Endothelial cell of umbilical vein (primary cell): ENCODE results near the gene BNIP5. TPM values are rescaled to one million over a fixed set of nuclear protein-coding genes. Genes with fewer than 3 reads are reported as not detected.

ENCODE experiments used
- BruUV-seq: library from RNA; stranded (reverse); fragments of 400-500 nt; replicated peaks from 2 replicates; lab custom pipeline; 2021; lab: Mats Ljungman, UMichigan
- CTCF ChIA-PET: fragments of 300-600, 350-600 bp; sonication (Branson Sonifier 250); formaldehyde crosslinking; loops from one replicate; lab custom pipeline; 2021; ENCODE audit warnings: antibody characterized with exemption, inconsistent platforms; lab: Charles Lee
- POLR2A ChIA-PET: fragments of 300-600, 350-600 bp; sonication (Branson Sonifier 250); formaldehyde crosslinking; loops from one replicate; lab custom pipeline; 2021; ENCODE audit warnings: antibody characterized with exemption, inconsistent platforms; lab: Charles Lee
- DNase-seq: peaks from one replicate; pipeline ENCODE4 v3.0.0-alpha.2; 2011; ENCODE audit warnings: low read depth, low spot score
- FAIRE-seq: peaks from 2 replicates; lab custom pipeline; 2011; peaks lifted over from hg19 to GRCh38; lab: Jason Lieb, UNC
- H2AFZ ChIP-seq: 2 replicates; pipeline ENCODE4 v1.6.0; 2012; ENCODE audit warnings: low read depth, low read length, control low read depth, inconsistent platforms
- H3K27ac ChIP-seq: 2 replicates; pipeline ENCODE4 v1.5.1; 2011; ENCODE audit warnings: low read depth, mild to moderate bottlenecking, control low read depth, low read length, moderate library complexity; ENCODE audit not compliant: insufficient read depth
- H3K27me3 ChIP-seq, 2 experiments: 2 replicates each; pipeline versions ENCODE4 v1.6.0 to v1.6.1; 2011; ENCODE audit warnings: low read length in 2 of 2, mixed read lengths in 1 of 2; ENCODE audit not compliant: control insufficient read depth in 2 of 2, insufficient read depth in 2 of 2
- H3K36me3 ChIP-seq, 2 experiments: 2 replicates in 1 of 2; 3 replicates in 1 of 2; pipeline ENCODE4 v1.5.1; 2011; ENCODE audit warnings: low read length in 2 of 2, mild to moderate bottlenecking in 1 of 2, moderate library complexity in 1 of 2; ENCODE audit not compliant: control insufficient read depth in 2 of 2, insufficient read depth in 2 of 2; ENCODE audit errors: extremely low read depth in 1 of 2
- H3K4me1 ChIP-seq: 3 replicates; pipeline ENCODE4 v1.5.1; 2011; ENCODE audit warnings: mild to moderate bottlenecking, low read length; ENCODE audit not compliant: control insufficient read depth, insufficient read depth; ENCODE audit errors: extremely low read depth
- H3K4me2 ChIP-seq: 2 replicates; pipeline ENCODE4 v1.6.1; 2011; ENCODE audit warnings: low read length, control low read depth, mixed read lengths; ENCODE audit not compliant: insufficient read depth
- H3K4me3 ChIP-seq, 3 experiments: fragments of 200-600 bp in 1 of 3; sonication (generic), shearing (Covaris generic) in 1 of 3; replicated peaks in 1 of 3; 2 replicates each; pipeline ENCODE4 v1.5.1; 2011 to 2016; ENCODE audit warnings: control low read depth in 3 of 3, low read length in 3 of 3, mild to moderate bottlenecking in 2 of 3, inconsistent platforms in 1 of 3, low read depth in 1 of 3, moderate library complexity in 1 of 3; ENCODE audit not compliant: insufficient read depth in 1 of 3
- H3K79me2 ChIP-seq: 2 replicates; pipeline ENCODE4 v1.6.0; 2012; ENCODE audit warnings: low read length, inconsistent platforms; ENCODE audit not compliant: control insufficient read depth, insufficient read depth
- H3K9ac ChIP-seq: replicated peaks from 2 replicates; pipeline ENCODE3; 2011; ENCODE audit warnings: low read length, control low read depth; ENCODE audit not compliant: insufficient read depth; ENCODE audit errors: extremely low read depth
- H3K9me1 ChIP-seq: replicated peaks from 3 replicates; pipeline ENCODE4 v1.6.0; 2011; ENCODE audit warnings: mild to moderate bottlenecking, low read length; ENCODE audit not compliant: control insufficient read depth, insufficient read depth; ENCODE audit errors: extremely low read depth
- H3K9me3 ChIP-seq: replicated peaks from 2 replicates; pipeline ENCODE4 v1.5.1; 2012; ENCODE audit warnings: low read length, inconsistent platforms; ENCODE audit not compliant: control insufficient read depth, insufficient read depth
- H4K20me1 ChIP-seq: replicated peaks from 2 replicates; pipeline ENCODE3; 2011; ENCODE audit warnings: mild to moderate bottlenecking, low read length; ENCODE audit not compliant: control insufficient read depth, insufficient read depth; ENCODE audit errors: extremely low read depth
- CTCF ChIP-seq, 2 donors: IDR thresholded peaks; 1 replicate in 1 of 2; 2 replicates in 1 of 2; pipeline ENCODE4 v1.5.1; 2011; ENCODE audit warnings: low read length in 2 of 2, mild to moderate bottlenecking in 2 of 2, moderate library complexity in 2 of 2, control low read depth in 1 of 2, inconsistent platforms in 1 of 2, low read depth in 1 of 2; ENCODE audit not compliant: insufficient read depth in 1 of 2; ENCODE audit errors: extremely low read depth in 1 of 2
- EZH2 ChIP-seq: IDR thresholded peaks from 2 replicates; pipeline ENCODE4 v1.6.1; 2012; ENCODE audit warnings: borderline replicate concordance, low read depth, mild to moderate bottlenecking, moderate library complexity, low read length, inconsistent platforms; ENCODE audit not compliant: severe bottlenecking
- FOS ChIP-seq: IDR thresholded peaks from 2 replicates; pipeline ENCODE4 v1.6.1; 2011; ENCODE audit warnings: mild to moderate bottlenecking, low read length, moderate library complexity, borderline replicate concordance; ENCODE audit not compliant: insufficient read depth
- GATA2 ChIP-seq: IDR thresholded peaks from 2 replicates; pipeline ENCODE4 v1.7.0; 2011; ENCODE audit warnings: low read depth, mild to moderate bottlenecking, moderate library complexity, mixed read lengths, low read length; ENCODE audit not compliant: insufficient read length, insufficient read depth
- JUN ChIP-seq: IDR thresholded peaks from 2 replicates; pipeline ENCODE4 v1.6.1; 2011; ENCODE audit warnings: borderline replicate concordance, low read depth; ENCODE audit not compliant: insufficient read length, insufficient read depth
- MYC ChIP-seq: IDR thresholded peaks from one replicate; pipeline ENCODE4 v1.6.1; 2011; ENCODE audit warnings: mild to moderate bottlenecking, low read depth, low read length
- POLR2A ChIP-seq: IDR thresholded peaks from 2 replicates; pipeline ENCODE4 v1.6.1; 2012; ENCODE audit warnings: low read depth, mild to moderate bottlenecking, control low read depth, low read length
- POLR2AphosphoS5 ChIP-seq: IDR thresholded peaks from 2 replicates; pipeline ENCODE4 v1.6.1; 2012; ENCODE audit warnings: low read depth, mild to moderate bottlenecking, control low read depth, low read length, moderate library complexity; ENCODE audit not compliant: insufficient read depth
- dilution Hi-C: fragments of 300-500 bp; cut with MboI; formaldehyde crosslinking; loops from one replicate; pipeline ENCODE4 v1.15.0; 2019; ENCODE audit warnings: low sequenced_read_pairs; ENCODE audit not compliant: extremely low pct_ligation_motif_present
- intact Hi-C: fragments of 100-400 bp; cut with micrococcal nuclease; formaldehyde crosslinking; loops from one replicate; pipeline ENCODE4 v1.10.0; 2022
- polyA plus RNA-seq, 4 experiments: library from polyadenylated mRNA; depleted of rRNA in 3 of 4; stranded (reverse) in 3 of 4; unstranded in 1 of 4; fragments of >200 nt; gene quantifications; 2 replicates each; pipeline versions ENCODE4 v1.2.1 to v1.2.3, GENCODE V29; 2011 to 2012; ENCODE audit warnings: missing spikeins in 1 of 4
- total RNA-seq: library from RNA; stranded (reverse); gene quantifications from 2 replicates; pipeline ENCODE4 v1.2.3, GENCODE V29; 2021
- TF ChIP-seq, protein P1 (sequence below): IDR thresholded peaks from 2 replicates; pipeline ENCODE4 v1.6.1; 2011; ENCODE audit not compliant: insufficient read depth, insufficient read length

The BNIP5 gene
- total and polyA plus RNA-seq, 2 donors (not counting 3 experiments of a cell fraction or from before 2014, with no cell fraction given), result not detected

DNA sequence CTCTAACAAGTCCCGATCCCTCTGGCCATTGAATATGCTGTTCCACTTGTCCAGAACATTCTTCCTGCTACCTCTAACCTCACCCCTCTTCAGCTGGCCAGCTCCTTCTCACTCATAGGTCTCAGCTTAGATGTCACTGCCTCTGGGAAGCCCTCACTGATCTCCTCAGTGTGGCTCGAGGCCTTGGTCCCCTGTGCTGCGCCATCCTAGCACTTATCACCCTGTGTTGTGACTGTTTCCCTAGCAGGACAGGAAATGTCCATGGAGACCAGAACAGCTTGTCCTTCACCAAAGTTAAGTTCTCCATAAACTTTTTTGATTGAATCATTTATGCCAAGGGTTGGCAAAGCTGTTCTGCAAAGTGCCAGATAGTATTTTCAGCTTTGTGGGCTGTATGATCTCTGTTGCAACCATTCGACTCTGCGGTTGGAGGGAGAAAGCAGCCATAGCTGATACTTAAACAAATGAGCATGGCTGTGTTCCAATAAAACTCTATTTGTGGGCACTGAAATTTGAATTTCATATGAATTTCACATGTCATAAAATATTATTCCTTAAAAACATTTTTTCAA lies 6.5 kb upstream of the BNIP5 start:
- intact Hi-C loops, result no loop called here
- FAIRE-seq (no peak), DNase-seq (no peak)
- H3K4me2 ChIP-seq, result no peak overlapping the region
- no TSS peak for BruUV-seq
- no peak overlapping the region for H3K4me3 ChIP-seq
- dilution Hi-C loops, result no loop called here
- H3K27me3 ChIP-seq, result peaks cover 26 to 44% of the 10 kb centered on the region in 2 experiments
- H3K9me1 ChIP-seq, result no peaks in the 10 kb centered on the region
- no peak overlapping the region for H3K9ac ChIP-seq
- H3K36me3 ChIP-seq, result no peaks in the 10 kb centered on the region
- no peaks in the 10 kb centered on the region for H3K79me2 ChIP-seq
- peaks cover 4% of the 10 kb centered on the region for H3K4me1 ChIP-seq
- CTCF ChIA-PET, result interaction anchor here (1.4 to 13.2 kb wide), 4 partner anchors 8 to 41 kb away, joined by 3 to 373 read pairs (median 42); no protein-coding TSS in a partner anchor
- no peak for TF ChIP-seq GATA2
- TF ChIP-seq EZH2, result no peak
- no peak for TF ChIP-seq FOS
- TF ChIP-seq CTCF (IDR thresholded peaks at IDR 0.05; ENCODE audit: extremely low read depth in 1 of 2, insufficient read depth in 1 of 2, low read depth in 1 of 2, low read length in 2 of 2), result no peak
- TF ChIP-seq, protein P1, sequence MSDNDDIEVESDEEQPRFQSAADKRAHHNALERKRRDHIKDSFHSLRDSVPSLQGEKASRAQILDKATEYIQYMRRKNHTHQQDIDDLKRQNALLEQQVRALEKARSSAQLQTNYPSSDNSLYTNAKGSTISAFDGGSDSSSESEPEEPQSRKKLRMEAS, result no peak
- no peak for TF ChIP-seq POLR2AphosphoS5
- TF ChIP-seq POLR2A, result no peak
- no peak for TF ChIP-seq MYC
- TF ChIP-seq JUN, result no peak
- no peak overlapping the region for H3K27ac ChIP-seq
- POLR2A ChIA-PET, result interaction anchor here (0.8 kb wide), 1 partner anchor 10 kb away, joined by 3 read pairs; no protein-coding TSS in a partner anchor
- no peak overlapping the region for H2AFZ ChIP-seq
- H3K9me3 ChIP-seq, result no peaks in the 10 kb centered on the region
- H4K20me1 ChIP-seq, result no peaks in the 10 kb centered on the region
